ENCODE measurements around the gene SERPINB8. TPM values are rescaled to one million over a fixed set of nuclear protein-coding genes. Genes with fewer than 3 reads are reported as not detected.
A peak's percentile ranks its signal among the peaks of the same experiment; 100 is the strongest.

SERPINB8 gene
- total RNA-seq, 2 experiments from 2014 or later: 1.5 to 2.5 TPM

DNA sequence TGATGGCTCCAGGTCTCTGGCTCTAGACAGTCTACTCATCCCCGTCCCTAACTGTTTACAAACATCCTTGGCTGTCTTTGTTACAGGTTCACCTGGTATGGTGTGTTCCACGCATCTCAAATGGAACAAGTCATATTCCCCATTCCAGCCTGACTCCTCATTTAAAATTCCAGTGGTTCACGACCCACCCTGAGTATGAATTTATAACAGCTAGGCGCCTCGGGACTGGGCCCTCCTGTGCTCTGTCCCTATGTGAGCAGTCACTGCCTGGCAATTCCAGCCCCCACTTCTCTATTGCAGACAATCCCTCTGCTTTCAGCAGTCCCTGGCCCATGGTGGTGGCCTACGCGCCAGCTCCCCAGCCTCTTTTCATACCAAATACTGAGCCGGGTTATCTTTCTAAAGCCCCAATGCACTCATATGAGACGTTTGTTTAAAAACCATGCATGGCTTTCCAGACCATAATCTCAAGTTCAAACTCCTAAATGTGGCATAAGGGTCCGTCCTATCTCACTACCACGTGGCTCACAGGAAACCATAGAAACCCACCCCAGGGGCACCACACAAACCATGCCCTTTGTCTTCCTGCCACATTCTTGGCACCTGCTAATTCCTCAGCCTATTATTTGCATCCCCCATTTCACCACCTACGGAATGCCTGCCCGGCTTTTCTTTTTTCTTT lies 1.6 kb downstream of the SERPINB8 start:
- TSS peak; percentile 53 for BruUV-seq (replicated peaks)
- no peaks in the 10 kb centered on the region for H3K9me2 ChIP-seq (ENCODE audit: insufficient read depth, low read length)
- no peak for TF ChIP-seq EZH2phosphoT487 (IDR thresholded peaks at IDR 0.05; ENCODE audit: borderline replicate concordance, low read depth, low read length)
- TF ChIP-seq, protein P1, sequence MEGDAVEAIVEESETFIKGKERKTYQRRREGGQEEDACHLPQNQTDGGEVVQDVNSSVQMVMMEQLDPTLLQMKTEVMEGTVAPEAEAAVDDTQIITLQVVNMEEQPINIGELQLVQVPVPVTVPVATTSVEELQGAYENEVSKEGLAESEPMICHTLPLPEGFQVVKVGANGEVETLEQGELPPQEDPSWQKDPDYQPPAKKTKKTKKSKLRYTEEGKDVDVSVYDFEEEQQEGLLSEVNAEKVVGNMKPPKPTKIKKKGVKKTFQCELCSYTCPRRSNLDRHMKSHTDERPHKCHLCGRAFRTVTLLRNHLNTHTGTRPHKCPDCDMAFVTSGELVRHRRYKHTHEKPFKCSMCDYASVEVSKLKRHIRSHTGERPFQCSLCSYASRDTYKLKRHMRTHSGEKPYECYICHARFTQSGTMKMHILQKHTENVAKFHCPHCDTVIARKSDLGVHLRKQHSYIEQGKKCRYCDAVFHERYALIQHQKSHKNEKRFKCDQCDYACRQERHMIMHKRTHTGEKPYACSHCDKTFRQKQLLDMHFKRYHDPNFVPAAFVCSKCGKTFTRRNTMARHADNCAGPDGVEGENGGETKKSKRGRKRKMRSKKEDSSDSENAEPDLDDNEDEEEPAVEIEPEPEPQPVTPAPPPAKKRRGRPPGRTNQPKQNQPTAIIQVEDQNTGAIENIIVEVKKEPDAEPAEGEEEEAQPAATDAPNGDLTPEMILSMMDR (conservative IDR thresholded peaks at IDR 0.05; ENCODE audit: low read length): no peak
- ChIA-PET CTCF (ENCODE audit: unreplicated experiment) (no interaction called here), POLR2A (no interaction called here)
- no peak for DNase-seq (ENCODE audit: low spot score)
- H3K4me3 ChIP-seq (ENCODE audit: low read depth, low read length, poor library complexity, severe bottlenecking): peak overlapping the region; percentile 76
- peaks cover 13% of the 10 kb centered on the region for H3K4me1 ChIP-seq (ENCODE audit: insufficient read depth, low read length, poor library complexity, severe bottlenecking)
- no peak overlapping the region for H3K27ac ChIP-seq (ENCODE audit: low read depth, low read length, poor library complexity, severe bottlenecking)
- no peaks in the 10 kb centered on the region for H3K79me2 ChIP-seq (ENCODE audit: insufficient read depth, low read depth, low read length)
- no peaks in the 10 kb centered on the region for H3K36me3 ChIP-seq (ENCODE audit: insufficient read depth, low read length)
- no peaks in the 10 kb centered on the region for H3K9me3 ChIP-seq (ENCODE audit: low read length)
- no peaks in the 10 kb centered on the region for H4K20me1 ChIP-seq (ENCODE audit: insufficient read depth, low read length)
- intact Hi-C loops (cut with micrococcal nuclease; ENCODE audit: unreplicated experiment): no loop called here
- no peak overlapping the region for H2AFZ ChIP-seq (ENCODE audit: low read length)
- H3K4me2 ChIP-seq (ENCODE audit: low read length): peak overlapping the region; percentile 83

DNA sequence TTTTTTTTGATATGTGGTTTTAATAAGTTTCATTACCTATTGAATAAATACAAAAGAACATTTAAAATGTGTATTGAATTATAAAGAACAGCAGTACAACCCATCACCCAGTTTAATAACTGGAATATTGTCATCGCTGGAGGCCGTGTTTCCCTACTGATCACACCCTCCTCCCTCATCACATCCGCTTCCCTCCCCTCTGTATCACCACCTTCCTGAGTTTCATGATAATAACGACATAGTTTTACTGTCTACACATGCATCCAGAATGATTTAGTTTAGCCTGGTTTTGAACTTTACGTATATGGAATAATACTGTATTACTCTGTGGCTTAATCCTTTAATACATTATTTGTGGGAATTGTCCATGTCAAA lies 2.1 kb downstream of the SERPINB8 start:
- H3K9me3 ChIP-seq (ENCODE audit: low read length): no peaks in the 10 kb centered on the region
- no TSS peak for BruUV-seq (replicated peaks)
- H4K20me1 ChIP-seq (ENCODE audit: insufficient read depth, low read length): no peaks in the 10 kb centered on the region
- no peaks in the 10 kb centered on the region for H3K9me2 ChIP-seq (ENCODE audit: insufficient read depth, low read length)
- TF ChIP-seq EZH2phosphoT487 (IDR thresholded peaks at IDR 0.05; ENCODE audit: borderline replicate concordance, low read depth, low read length): no peak
- TF ChIP-seq, protein P1 (conservative IDR thresholded peaks at IDR 0.05; ENCODE audit: low read length): no peak
- CTCF ChIA-PET (ENCODE audit: unreplicated experiment): no interaction called here
- H3K4me2 ChIP-seq (ENCODE audit: low read length): no peak overlapping the region
- POLR2A ChIA-PET: no interaction called here
- H3K36me3 ChIP-seq (ENCODE audit: insufficient read depth, low read length): no peaks in the 10 kb centered on the region
- no peak for DNase-seq (ENCODE audit: low spot score)
- no peaks in the 10 kb centered on the region for H3K79me2 ChIP-seq (ENCODE audit: insufficient read depth, low read depth, low read length)
- no peak overlapping the region for H3K4me3 ChIP-seq (ENCODE audit: low read depth, low read length, poor library complexity, severe bottlenecking)
- H2AFZ ChIP-seq (ENCODE audit: low read length): no peak overlapping the region
- H3K27ac ChIP-seq (ENCODE audit: low read depth, low read length, poor library complexity, severe bottlenecking): no peak overlapping the region
- peaks cover 13% of the 10 kb centered on the region for H3K4me1 ChIP-seq (ENCODE audit: insufficient read depth, low read length, poor library complexity, severe bottlenecking)
- intact Hi-C loops (cut with micrococcal nuclease; ENCODE audit: unreplicated experiment): no loop called here

DNA sequence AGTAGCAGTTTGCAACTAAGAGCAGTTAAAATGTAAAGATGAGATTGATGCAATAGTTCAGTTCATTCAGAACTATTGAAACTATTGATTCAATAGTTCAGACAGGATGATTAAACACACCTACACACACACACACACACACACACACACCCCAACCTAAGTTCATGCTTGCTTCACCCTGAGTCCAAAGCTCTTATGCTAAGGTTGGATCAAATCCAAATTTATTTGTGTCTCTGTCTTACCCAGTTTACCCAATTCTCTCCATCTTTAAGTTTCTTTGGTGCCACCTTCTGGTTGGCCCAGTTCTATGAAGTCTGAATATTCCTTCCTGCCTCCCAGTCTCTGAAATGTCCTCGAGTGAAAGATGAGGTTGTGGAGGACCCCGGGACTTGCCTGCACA lies 5.1 kb downstream of the SERPINB8 start:
- H3K4me1 ChIP-seq (ENCODE audit: insufficient read depth, low read length, poor library complexity, severe bottlenecking): peaks cover 9% of the 10 kb centered on the region
- no peaks in the 10 kb centered on the region for H3K36me3 ChIP-seq (ENCODE audit: insufficient read depth, low read length)
- no peak overlapping the region for H3K27ac ChIP-seq (ENCODE audit: low read depth, low read length, poor library complexity, severe bottlenecking)
- H3K9me3 ChIP-seq (ENCODE audit: low read length): no peaks in the 10 kb centered on the region
- no peak overlapping the region for H2AFZ ChIP-seq (ENCODE audit: low read length)
- H3K4me2 ChIP-seq (ENCODE audit: low read length): no peak overlapping the region
- no peaks in the 10 kb centered on the region for H3K9me2 ChIP-seq (ENCODE audit: insufficient read depth, low read length)
- no peaks in the 10 kb centered on the region for H4K20me1 ChIP-seq (ENCODE audit: insufficient read depth, low read length)
- intact Hi-C loops (cut with micrococcal nuclease; ENCODE audit: unreplicated experiment): no loop called here
- H3K4me3 ChIP-seq (ENCODE audit: low read depth, low read length, poor library complexity, severe bottlenecking): no peak overlapping the region
- POLR2A ChIA-PET: no interaction called here
- CTCF ChIA-PET (ENCODE audit: unreplicated experiment): no interaction called here
- peak; percentile 3 for DNase-seq (ENCODE audit: low spot score)
- no peak for TF ChIP-seq EZH2phosphoT487 (IDR thresholded peaks at IDR 0.05; ENCODE audit: borderline replicate concordance, low read depth, low read length)
- TF ChIP-seq, protein P1 (conservative IDR thresholded peaks at IDR 0.05; ENCODE audit: low read length): peak; percentile 42; the same call in 1 of the 2 replicates
- no peaks in the 10 kb centered on the region for H3K79me2 ChIP-seq (ENCODE audit: insufficient read depth, low read depth, low read length)
- BruUV-seq (replicated peaks): no TSS peak

Measured in OCI-LY7 (cell line).